MG63 (cell line): ENCODE results near the gene HARBI1. TPM values are rescaled to one million over a fixed set of nuclear protein-coding genes. Genes with fewer than 3 reads are reported as not detected.

Experiments
- total RNA-seq: library from RNA; depleted of rRNA; stranded (reverse); fragments of >200 nt; shearing (Covaris generic); gene quantifications from 2 replicates; pipeline ENCODE4 v1.2.3, GENCODE V29; 2014; ENCODE audit warnings: low replicate concordance; rRNA removed

HARBI1 gene
- total RNA-seq, 1 experiment from 2014 or later: 4.0 TPM

Other genes starting within 250 kb of the HARBI1 start
- 0.82 and 2.8 TPM in 2 replicates for gene MDK, start 235.6 kb downstream of the HARBI1 start, total RNA-seq
- not detected in 2 replicates for gene CHRM4, start 225.5 kb downstream of the HARBI1 start, total RNA-seq
- 17.0 and 17.7 TPM in 2 replicates for gene AMBRA1, start 23.2 kb downstream of the HARBI1 start, total RNA-seq
- 41.2 and 48.0 TPM in 2 replicates for gene ATG13, start 326 bp upstream of the HARBI1 start, total RNA-seq
- gene ARHGAP1, start 83.4 kb upstream of the HARBI1 start, total RNA-seq: 2.6 and 6.3 TPM in 2 replicates
- 8.0 and 16.1 TPM in 2 replicates for gene ZNF408, start 83.8 kb upstream of the HARBI1 start, total RNA-seq
- 0.46 TPM in 1 of 2 replicates, not detected in the other for gene F2, start 102.0 kb upstream of the HARBI1 start, total RNA-seq
- 61.6 and 65.4 TPM in 2 replicates for gene CKAP5, start 229.1 kb upstream of the HARBI1 start, total RNA-seq